Myocyte (in vitro differentiated cells): ENCODE data around the gene HSF2BP. TPM values are rescaled to one million over a fixed set of nuclear protein-coding genes. Genes with fewer than 3 reads are reported as not detected.
"Not testable (repeated sequence)": the region's sequence is repeated elsewhere in the genome, so short reads cannot be mapped to it uniquely, and the experiment has no call there.

Experiments
- DNase-seq: peaks from one replicate; pipeline ENCODE4 v3.0.0-alpha.2; 2012; ENCODE audit warnings: low read depth
- total RNA-seq: library from RNA; depleted of rRNA; stranded (reverse); fragments of >200 nt; gene quantifications from 2 replicates; pipeline ENCODE4 v1.2.3, GENCODE V29; 2014

Gene HSF2BP
- total RNA-seq, 1 donor from 2014 or later, result 2.3 TPM

DNA sequence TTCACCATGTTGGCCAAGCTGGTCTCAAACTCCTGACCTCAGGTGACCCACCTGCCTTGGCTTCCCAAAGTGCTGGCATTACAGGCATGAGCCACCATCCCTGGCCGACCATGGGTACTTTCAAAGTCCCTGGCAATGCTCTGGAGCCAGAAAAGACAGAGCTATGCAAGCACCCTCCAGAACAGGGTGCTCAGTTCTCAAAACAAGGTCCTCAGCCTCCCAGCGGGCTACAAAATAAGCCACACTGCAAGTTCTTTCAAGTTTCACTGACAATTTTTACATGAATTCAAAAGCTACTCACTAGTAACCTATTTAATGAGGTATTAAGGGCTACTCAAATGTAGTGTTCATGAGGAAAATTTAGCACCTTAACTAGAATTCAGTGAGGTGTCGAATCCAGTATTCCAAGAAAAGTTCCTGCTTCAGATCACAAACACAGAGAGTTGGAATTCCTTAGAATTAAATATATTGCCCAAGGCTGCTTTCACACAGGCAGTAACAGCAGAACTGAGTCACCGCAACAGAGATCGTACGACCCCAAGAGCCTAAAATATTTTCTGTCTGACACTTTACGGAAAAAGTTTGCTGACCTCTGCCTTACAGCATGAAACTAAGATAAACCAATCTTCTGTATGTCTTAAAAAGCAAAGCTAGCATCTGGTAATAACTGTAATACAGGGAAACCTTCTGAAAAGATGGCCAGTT, 60.7 kb downstream of the HSF2BP start:
- DNase-seq, result no peak

DNA sequence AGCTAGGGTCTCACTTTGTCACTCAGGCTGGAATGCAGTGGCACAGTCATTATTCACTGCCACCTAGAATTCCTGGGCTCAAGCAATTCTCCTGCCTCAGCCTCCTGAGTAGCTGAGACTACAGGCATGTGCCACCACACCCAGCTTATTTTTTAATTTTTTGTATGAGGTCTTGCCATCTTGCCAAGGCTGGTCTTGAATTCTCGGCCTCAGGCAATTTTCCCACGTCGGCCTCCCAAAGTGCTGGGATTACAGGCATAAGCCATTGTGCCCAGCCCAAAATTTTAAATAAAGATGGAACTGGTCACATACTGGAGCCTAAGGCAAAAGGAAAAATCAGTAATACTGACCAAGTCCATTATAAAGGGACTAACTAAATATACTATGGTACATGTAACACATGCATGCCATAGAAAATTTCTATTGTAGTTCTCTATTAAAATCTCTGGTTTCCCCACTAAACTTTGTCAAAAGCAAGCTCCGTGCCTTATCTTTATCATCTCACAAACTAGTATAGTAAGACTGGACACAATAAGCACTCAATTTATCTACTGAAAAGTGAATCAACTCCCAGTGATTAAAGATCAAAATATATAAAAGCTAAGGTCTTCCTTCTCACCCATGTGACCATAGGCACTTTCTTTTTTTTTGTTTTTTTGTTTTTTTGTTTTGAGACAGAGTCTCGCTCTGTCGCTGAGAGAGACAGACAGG, 61.6 kb downstream of the HSF2BP start:
- no peak for DNase-seq

DNA sequence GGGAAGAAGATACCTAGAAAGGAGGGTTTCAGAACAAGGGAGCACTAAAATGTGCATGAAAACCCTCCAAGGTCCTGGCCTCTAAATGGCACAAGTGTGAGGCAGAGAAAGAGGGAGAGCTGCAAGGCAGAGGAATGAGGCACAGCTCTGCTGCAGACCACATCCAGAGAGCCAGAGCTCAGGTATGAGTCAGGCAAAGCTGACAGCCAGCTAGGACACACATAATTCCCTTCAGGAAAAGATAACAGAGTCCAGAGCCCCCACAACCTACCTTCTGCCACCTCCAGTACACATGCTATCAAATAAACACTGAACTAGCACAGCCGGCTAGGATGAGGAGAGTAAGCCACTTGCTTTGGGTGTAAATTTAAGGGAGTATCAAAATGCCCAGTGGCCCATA, 62.2 kb downstream of the HSF2BP start:
- DNase-seq, result peak; percentile 60

DNA sequence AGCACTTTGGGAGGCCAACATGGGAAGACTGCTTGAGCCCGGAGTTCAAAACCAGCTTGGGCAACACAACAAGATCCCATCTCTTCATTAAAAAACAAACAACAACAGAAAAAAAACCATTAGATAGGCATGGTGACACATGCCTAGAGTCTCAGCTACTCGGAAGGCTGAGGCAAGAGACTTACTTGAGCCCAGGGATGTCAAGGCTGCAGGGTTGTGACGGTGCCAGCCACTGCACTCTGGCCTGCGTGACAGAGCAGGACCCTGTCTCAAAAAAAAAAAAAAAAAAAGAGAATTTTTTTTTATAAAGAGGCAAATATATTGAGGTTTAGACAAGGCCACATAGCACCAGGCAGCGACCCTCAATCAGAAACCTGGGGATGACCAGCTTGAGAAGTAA, 62.7 kb downstream of the HSF2BP start:
- DNase-seq, result no peak

DNA sequence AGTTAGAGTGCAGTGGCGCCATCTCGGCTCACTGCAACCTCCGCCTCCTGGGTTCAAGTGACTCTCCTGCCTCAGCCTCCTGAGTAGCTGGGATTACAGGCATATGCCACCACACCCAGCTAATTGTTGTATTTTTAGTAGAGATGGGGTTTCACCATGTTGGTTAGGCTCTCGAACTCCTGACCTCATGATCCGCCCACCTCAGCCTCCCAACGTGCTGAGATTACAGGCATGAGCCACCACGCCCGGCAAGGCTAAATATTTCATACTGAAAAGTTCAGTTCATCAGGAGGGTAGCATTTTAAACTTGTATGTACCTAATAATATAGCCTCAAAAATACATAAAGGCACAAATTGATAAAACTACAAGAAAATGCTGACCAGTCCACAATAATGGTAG, 63.5 kb downstream of the HSF2BP start:
- DNase-seq, result not testable (repeated sequence)

GRCh38 chr21:43593078-43593477, 66.2 kb downstream of the HSF2BP start:
- no peak for DNase-seq

GRCh38 chr21:43591571-43591970, 67.7 kb downstream of the HSF2BP start:
- DNase-seq, result no peak

DNA sequence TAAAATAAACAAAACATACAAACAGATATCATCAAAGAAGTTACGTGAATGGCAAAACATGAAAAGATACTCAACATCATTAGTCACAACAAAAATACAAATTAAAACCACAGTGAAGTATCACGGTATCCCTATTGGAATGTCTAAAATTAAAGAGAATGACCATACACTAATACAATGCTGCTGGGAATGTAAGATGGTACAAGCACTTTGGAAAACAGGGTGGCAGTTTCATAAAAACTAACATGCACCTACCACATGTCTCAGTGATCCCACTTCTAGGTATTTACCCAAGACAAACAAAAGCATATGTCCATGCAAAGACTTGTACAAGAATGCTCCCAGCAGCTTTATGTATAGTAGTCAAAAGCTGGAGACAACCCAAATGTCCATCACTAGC, 69.1 kb downstream of the HSF2BP start:
- no peak for DNase-seq

- DNase-seq, result no peak
Observed at GRCh38 chr21:43588957-43589356, 70.3 kb downstream of the HSF2BP start.

GRCh38 chr21:43585924-43586413, 73.3 kb downstream of the HSF2BP start:
- peak; percentile 94 for DNase-seq

GRCh38 chr21:43585514-43585913, 73.8 kb downstream of the HSF2BP start:
- no peak for DNase-seq

GRCh38 chr21:43581453-43581852, 77.8 kb downstream of the HSF2BP start:
- DNase-seq, result no peak

DNA sequence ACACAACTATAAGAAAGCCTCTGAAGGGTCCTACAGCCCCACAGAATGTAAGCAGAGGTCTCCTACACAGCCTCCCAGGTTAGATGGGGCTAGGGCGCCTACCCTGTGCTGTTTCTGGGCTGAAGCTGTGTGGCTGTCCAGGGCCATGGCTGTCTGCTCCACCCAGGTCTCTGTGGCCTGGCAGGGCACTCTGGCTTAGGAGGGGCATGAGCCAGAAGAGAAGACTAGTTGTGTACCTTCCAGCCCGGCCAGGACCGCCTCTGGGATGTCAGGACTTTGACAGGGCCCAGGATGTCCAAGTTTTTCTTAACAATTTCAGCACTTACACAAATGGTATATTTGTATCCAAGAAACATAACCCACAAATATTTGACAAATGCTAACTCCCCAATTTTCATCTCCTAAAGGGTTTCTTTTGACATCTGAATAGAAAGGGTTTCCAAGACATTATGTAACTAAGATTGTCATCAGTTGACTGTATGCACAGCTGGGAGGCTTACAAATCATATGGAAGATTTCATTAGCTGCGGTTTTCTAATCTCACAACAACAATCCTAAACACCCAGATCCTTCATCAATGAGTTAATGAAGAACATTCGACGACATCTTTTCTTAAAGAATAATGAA, 80.5 kb downstream of the HSF2BP start:
- DNase-seq, result no peak

- no peak for DNase-seq
Observed at GRCh38 chr21:43575473-43575844, 83.8 kb downstream of the HSF2BP start.

DNA sequence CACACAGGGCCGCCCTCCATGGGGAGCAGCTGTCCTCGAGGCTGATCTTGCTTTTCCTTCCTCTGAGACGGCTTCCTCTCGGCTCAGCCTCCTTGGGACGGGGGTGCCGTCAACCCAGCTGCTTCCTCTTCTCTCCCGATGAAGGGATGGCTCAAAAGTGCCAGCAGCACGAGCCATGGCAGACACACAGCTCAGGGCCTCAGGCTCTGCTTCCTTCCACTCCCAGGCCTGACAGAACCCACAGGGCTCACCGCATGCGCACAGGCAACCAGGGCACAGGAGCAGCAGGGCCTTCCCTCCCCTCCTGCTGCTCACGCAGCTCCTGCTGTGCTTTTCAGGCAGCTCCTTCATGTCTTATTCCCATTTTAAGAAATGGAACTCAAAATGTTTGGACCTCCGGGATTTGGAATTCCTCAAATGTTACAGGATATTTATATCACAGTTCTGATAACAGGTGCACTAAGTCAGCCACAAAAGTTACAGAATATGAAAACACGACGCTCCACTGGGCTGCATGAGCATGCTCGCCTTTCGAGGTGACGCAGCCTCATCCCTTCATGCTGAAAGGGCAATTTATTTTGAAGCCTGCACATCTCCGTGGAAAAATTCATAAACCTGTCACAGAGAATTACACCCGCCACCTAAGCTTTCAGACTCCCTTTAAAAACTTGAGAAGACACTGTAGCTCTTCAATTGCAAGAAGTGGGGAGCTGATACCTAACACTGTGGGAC, 84.4 kb downstream of the HSF2BP start:
- DNase-seq, result peak; percentile 79

GRCh38 chr21:43573921-43574320, 85.4 kb downstream of the HSF2BP start:
- DNase-seq, result no peak

DNA sequence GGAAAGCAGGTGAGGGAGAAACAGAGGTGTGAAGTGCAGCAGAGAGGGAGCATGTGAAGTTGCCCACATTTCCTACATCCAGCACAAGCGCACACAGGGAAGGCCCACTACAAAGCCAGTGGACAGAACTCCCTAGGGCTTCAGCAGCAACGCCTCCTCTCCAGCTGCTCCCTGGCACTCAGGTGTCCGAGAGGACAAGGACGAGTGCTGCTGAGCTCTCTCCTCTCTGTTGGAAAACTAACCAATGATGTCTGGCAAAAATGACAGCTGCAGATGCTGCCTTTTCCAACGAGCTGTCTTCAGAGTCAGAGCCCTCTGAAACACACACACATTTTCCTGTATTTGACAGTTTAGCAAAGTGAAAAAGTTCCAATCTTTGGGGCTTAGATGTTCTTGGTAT, 86.8 kb downstream of the HSF2BP start:
- DNase-seq, result peak; percentile 72

- no peak for DNase-seq
Observed at GRCh38 chr21:43571976-43572375, 87.3 kb downstream of the HSF2BP start.

- not testable (repeated sequence) for DNase-seq
Observed at GRCh38 chr21:43570195-43570594, 89.1 kb downstream of the HSF2BP start.

- DNase-seq, result not testable (repeated sequence)
Observed at GRCh38 chr21:43562451-43562850, 96.8 kb downstream of the HSF2BP start.

- not testable (repeated sequence) for DNase-seq
Observed at GRCh38 chr21:43540561-43540960, 118.7 kb downstream of the HSF2BP start.
